Stimulated activated CD8-positive, alpha-beta memory T cell treated with anti-CD3 and anti-CD28 coated beads, Interleukin-12 subunit alpha, Interleukin-12 subunit beta, amount 100 ng/mL, for 24 hours (primary cell): ENCODE measurements around the gene RANGRF.
"Not testable (repeated sequence)": the region's sequence is repeated elsewhere in the genome, so short reads cannot be mapped to it uniquely, and the experiment has no call there.

Experiments used
- DNase-seq: peaks from one replicate; pipeline ENCODE4 v3.0.0-alpha.2; 2020; ENCODE audit errors: extremely low read depth

Gene RANGRF, protein sequence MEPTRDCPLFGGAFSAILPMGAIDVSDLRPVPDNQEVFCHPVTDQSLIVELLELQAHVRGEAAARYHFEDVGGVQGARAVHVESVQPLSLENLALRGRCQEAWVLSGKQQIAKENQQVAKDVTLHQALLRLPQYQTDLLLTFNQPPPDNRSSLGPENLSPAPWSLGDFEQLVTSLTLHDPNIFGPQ

DNA sequence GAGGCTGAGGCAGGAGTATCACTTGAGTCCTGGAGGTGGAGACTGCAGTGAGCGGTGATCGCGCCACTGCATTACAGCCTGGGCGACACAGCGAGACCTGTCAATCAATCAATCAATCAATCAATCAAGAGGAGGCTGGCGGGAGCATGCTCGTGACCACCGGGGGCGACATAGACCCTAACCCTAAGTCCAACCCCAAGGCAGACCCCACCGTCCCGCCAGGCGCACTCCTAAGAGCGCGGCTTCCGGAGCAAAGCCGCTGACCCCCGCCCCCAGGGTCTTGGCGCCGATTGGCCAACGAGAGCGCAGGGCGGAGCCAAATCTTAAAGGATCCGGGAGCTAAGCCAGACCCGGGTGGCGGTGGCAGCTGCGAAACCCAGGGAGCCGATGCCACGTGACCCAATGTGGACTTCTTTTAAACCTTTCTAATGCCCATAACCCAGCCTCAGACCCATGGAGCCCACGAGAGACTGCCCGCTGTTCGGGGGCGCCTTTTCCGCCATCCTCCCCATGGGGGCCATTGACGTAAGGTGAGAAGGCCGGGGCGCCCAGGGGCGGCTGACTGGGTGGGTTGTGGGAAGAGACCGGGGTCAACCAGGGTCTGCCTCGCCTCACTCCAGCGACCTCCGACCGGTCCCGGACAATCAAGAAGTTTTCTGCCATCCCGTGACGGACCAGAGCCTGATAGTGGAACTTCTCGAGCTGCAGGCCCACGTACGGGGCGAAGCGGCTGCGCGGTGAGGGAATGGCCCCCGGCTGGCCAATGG lies at the start of gene RANGRF:
RANGRF (plus strand) TSS at position 335 of the 767 bp plus-strand sequence; CDS start at position 454, 119 bp downstream.
- DNase-seq, result peak; percentile 70

DNA sequence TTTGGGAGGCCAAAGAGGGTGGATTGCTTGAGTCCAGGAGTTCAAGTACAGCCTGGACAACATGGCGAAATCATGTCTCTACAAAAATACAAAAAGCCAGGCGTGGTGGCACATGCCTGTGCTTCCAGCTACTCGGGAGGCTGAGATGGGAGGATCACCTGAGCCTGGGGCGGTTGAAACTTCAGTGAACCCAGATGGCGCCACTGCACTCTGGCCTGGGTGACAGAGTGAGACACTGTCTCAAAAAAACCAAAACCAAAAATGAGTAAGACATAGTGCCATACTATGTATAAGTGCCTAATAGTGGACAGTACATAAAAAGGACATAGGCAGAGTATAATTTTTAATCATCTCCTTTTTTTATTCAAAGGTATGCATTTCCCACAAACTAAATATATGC lies 44.6 kb upstream of the RANGRF start:
- DNase-seq, result no peak

DNA sequence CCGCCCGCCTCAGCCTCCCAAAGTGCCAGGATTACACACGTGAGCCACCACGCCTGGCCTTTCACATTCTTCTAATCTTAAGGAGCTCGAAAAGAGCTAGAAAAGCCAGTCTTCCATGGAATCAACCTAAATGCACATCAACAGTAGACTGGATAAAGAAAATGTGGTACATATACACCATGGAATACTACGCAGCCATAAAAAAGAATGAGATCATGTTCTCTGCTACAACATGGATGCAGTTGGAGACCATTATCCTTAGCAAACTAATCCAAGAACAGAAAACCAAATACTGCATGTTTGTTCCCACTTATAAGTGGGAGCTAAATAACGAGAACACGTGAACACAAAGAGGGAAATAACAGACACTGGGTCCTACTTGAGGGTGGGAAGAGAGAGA lies 43.7 kb upstream of the RANGRF start:
- DNase-seq, result no peak

DNA sequence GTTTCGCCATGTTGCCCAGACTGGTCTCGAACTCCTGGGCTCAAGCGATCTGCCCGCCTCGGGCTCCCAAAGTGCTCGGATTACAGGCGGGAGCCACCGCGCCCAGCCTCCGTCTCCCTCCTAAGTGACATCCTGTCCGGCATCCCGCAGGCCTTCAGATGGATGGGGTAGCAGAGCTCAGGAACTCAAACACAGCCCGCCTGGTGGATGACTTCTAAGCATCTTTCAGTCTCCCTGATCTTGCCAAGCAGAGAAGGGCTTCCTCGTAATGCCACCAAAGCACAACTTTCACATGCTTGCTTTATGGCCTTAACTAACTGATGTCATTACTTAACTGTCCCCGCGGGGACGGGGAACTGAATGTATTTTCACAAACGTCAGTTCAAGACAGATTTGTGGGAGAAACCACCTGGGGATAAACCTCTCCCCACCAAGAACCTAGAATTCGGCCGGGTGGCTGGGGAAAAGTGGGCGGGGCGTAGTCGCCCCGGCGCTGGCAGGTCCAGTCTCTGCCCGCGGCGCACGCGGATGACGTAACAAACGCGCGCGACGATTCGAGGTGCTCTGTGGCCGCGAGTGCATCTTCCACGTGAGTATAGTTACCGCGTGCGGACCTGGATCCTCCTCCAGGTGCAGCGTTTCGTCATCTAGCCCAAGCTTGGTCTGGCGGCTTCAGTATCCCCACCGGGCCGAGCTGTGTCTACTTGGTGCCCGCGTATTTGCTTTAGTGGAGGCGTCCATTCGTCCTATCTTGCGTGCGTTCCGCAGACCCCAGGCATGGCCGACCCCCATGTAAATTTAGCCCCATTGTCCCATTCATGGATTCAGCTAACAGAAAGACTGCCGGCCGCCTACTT lies 39.5 kb upstream of the RANGRF start, which contains the start of gene PFAS:
PFAS (plus strand) TSS at position 539 of the 857 bp plus-strand sequence. CDS start 4,649 bp downstream, outside the sequence.
- DNase-seq, result peak; percentile 94

DNA sequence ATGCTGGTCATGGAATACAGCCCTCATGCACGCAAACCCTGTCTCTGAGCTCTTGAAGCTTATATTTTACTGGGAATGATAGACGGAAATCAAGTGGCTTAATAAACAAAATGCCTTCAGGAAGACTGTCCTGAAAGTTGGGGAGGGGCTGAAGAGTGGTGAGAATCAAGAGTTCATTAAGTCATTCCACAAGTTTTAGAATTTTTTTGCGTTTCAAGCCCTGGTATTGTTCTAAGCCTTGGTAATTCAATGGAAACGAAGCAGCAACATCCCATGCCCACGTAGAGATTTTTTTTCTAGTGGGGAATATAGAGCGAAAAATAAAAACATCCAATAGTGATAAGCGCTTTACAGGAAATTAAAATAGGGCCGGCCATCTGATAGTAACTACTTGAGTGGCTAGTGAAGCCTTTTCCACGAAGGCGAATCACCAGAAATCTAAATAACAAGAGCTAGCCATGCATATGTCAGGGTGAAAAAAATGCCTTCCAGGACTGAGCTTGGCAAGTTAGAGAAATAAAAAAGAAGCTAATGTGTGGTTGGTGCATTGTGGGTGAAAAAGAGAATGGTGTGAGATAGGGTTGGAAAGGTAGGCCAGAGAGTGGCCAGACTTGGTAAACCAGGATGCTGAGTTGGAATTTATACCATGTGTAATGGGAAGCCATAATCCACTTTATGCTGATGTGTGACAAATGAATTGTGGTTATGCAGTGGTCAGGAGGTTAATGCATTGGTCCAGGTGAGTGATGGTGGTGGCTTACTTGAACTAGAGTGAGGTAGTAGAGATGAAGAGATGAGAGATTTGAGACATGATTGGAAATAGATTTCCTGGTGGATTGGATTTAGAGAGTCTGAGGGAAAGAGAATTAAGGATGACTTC lies 38.6 kb upstream of the RANGRF start:
- DNase-seq, result no peak

DNA sequence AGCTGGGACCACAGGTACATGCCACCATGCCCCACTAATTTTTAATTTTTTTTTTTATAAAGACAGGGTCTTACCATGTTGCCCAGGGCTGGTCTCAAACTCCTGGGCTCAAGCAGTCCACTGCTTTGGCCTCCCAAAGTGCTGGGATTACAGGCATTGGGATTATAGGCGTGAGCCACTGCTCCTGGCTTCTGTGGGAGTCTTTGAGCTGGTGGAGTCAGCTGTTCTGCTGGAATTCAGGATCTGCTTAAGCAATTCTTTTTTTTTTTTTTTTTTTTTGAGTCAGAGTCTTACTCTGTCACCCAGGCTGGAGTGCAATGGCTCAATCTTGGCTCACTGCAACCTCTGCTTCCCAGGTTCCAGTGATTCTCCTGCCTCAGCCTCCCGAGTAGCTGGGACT lies 37.1 kb upstream of the RANGRF start:
- not testable (repeated sequence) for DNase-seq

DNA sequence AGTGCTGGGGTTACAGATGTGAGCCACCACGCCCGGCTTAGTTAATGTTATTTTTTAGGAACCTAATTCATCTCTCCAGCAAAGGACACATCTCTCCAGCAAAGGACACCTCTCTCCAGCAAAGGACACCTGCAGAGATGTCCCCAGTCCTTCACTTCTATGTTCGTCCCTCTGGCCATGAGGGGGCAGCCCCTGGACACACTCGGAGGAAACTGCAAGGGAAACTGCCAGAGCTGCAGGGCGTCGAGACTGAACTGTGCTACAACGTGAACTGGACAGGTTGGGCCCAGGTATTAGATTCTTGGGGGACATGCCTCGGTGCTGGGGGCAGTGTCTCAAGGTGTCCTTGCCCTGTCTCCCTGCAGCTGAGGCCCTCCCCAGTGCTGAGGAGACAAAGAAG lies 34.7 kb upstream of the RANGRF start:
- DNase-seq, result no peak

DNA sequence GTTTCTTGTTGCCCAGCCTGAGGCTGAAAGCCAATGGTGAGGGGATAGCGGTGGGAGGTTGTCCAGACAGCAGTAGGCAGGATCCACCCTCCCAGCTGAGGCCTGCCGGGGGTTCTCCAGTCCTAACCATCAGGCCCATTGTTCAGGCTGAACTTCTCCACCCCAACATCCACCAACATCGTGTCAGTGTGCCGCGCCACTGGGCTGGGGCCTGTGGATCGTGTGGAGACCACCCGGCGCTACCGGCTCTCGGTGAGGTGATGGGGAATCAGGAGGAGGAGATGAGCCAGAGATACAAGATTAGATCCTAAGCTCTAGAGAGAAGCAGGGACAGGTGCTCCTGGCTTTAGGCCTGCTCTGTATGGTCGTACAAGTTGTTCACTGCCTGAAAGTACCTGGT lies 33.6 kb upstream of the RANGRF start:
- DNase-seq, result no peak

DNA sequence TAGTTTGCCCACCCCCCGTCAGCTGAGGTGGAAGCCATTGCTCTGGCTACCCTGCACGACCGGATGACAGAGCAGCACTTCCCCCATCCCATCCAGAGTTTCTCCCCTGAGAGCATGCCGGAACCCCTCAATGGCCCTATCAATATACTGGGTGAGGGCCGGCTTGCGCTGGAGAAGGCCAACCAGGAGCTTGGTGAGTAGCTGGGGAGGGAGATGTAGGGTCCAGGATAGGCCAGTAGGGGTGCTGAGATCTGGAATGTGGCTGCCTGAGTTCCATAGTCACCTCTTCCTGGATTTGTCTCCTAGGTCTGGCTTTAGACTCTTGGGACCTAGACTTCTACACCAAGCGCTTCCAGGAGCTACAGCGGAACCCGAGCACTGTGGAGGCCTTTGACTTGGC lies 33.0 kb upstream of the RANGRF start:
- DNase-seq, result no peak

DNA sequence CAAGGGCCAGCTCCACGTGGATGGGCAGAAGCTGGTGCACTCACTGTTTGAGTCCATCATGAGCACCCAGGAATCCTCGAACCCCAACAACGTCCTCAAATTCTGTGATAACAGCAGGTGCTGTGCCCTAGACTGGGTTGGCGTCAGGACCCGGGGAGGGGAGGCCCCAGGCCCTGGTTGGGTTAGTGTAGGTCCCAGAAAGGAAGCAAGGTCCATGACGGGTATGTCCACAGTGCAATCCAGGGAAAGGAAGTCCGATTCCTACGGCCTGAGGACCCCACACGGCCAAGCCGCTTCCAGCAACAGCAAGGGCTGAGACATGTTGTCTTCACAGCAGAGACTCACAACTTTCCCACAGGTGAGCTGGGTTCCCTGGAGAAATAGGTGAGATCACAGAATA lies 32.2 kb upstream of the RANGRF start:
- no peak for DNase-seq

DNA sequence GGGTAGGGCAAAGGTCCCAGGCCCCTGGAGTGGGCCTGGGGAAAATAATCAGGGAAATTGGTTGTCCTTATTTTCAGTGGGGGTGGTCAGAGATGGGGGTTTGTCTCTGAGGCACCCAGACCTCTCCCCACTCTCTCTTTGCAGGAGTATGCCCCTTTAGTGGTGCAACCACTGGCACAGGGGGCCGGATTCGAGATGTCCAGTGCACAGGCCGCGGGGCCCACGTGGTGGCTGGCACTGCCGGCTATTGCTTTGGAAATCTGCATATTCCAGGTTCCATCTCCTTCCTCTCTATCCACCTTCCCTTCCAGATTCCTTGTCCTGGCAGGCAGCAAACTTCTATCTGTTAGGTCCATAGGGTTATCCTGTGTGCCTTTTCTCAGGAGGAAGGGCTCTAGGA lies 31.8 kb upstream of the RANGRF start:
- DNase-seq, result no peak

DNA sequence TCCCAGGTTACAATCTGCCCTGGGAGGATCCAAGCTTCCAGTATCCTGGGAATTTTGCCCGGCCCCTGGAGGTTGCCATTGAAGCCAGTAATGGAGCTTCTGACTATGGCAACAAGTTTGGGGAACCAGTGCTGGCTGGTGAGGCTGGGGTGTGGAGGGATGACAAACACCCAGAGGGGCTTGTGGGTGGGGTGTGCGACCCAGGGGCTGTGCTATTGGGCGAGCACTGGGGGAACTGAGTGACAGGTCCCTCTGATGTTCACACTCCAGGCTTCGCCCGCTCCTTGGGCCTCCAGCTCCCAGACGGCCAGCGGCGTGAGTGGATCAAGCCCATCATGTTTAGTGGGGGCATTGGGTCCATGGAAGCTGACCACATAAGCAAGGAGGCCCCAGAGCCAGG lies 30.7 kb upstream of the RANGRF start:
- no peak for DNase-seq

DNA sequence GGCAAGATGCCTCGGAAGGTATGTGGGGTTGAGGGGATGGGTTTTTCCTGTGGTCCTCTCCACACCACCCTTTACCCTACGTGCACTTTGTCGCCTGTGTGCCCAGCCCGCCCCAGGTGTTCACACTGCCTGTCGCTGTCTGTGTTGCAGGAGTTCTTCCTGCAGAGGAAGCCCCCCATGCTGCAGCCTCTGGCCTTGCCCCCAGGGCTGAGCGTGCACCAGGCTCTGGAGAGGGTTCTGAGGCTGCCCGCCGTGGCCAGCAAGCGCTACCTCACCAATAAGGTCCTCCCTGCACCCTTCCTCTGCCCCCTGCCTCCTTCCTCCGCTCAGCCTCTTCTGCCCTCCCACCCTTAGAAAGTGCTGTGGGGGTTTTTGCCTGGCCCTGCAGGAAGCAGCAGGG lies 24.1 kb upstream of the RANGRF start:
- no peak for DNase-seq

DNA sequence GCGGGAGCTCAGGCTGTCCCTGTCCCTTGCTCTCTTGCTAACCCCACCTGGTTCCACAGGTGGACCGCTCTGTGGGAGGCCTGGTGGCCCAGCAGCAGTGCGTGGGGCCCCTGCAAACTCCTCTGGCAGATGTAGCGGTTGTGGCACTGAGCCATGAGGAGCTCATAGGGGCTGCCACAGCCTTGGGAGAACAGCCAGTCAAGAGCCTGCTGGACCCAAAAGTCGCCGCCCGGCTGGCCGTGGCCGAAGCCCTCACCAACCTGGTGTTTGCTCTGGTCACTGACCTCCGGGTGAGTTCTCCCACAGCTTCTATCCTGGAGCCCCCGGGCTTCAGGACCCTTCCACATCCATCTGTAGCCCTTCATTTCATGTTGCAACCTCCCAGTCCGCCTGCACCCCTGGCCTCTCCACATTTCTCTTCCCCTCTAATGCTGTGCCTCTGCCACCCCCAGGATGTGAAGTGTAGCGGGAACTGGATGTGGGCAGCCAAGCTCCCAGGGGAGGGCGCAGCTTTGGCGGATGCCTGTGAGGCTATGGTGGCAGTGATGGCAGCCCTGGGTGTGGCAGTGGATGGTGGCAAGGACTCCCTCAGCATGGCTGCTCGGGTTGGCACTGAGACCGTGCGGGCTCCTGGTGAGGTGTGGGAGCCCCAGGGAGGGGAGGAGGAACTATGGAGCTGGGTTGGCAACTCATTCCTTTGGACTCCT lies 23.5 kb upstream of the RANGRF start:
- DNase-seq, result no peak

DNA sequence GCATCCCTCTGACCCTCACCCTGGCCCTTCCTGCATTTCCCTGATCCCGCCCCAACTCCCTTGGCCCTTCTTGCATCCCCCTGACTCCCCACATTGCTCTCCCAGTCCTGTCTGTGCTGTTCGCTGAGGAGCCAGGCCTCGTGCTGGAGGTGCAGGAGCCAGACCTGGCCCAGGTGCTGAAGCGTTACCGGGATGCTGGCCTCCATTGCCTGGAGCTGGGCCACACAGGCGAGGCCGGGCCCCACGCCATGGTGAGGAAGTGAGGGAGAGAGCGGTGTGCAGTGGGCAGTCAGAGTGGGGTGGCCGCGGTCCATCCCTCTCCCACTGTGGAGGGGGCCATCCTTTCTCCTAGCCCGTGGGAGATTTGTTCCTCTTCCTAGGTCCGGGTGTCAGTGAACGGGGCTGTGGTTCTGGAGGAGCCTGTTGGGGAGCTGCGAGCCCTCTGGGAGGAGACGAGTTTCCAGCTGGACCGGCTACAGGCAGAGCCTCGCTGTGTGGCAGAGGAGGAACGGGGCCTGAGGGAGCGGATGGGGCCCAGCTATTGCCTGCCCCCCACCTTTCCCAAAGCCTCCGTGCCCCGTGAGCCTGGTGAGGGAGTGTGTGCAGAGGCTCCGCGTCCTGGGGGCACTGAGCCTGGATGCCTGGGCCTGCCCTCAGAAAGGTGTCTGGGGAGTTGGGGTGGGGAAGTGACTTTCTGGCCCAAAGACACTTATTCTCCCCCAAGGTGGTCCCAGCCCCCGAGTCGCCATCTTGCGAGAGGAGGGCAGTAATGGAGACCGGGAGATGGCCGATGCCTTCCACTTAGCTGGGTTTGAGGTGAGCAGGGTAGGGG lies 21.6 kb upstream of the RANGRF start:
- DNase-seq, result no peak

DNA sequence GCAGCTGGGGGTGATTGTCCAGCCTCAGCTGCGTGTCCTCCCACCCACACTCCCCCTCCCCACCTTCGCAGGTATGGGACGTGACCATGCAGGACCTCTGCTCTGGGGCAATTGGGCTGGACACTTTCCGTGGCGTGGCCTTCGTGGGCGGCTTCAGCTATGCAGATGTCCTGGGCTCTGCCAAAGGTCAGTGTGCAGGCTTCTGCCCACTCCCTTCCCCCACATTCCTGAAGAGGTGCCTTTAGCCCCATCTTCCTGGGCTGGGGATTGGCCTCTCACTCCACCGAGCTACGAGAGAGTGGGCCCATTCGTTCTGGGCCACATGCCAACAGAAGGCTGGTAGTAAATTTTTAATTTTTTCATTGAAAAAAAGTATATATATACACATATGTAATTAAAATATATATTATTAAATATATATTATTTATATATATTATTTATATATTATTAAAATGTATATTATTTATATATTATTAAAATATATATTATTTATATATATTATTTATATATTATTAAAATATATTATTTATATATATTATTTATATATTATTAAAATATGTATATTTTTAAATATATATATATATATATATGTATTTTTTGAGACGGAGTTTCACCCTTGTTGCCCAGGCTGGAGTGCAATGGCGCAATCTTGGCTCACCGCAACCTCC lies 20.9 kb upstream of the RANGRF start:
- no peak for DNase-seq

DNA sequence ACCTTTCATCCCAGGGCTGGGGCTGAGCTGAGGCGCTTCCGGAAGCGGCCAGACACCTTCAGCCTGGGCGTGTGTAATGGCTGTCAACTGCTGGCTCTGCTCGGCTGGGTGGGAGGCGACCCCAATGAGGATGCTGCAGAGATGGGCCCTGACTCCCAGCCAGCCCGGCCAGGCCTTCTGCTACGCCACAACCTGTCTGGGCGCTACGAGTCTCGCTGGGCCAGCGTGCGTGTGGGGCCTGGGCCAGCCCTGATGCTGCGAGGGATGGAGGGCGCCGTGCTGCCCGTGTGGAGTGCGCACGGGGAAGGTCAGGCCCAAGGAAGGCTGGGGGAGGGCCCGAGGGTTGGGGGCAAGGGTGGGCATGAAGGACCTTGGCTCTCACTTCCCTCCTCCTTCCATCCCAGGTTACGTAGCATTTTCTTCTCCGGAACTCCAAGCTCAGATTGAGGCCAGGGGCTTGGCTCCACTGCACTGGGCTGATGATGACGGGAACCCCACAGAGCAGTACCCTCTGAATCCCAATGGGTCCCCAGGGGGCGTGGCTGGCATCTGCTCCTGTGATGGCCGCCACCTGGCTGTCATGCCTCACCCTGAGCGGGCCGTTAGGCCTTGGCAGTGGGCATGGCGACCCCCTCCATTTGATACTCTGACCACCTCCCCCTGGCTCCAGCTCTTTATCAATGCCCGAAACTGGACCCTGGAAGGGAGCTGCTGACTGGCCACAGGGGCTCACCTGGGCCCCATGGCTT lies 19.7 kb upstream of the RANGRF start:
- no peak for DNase-seq

DNA sequence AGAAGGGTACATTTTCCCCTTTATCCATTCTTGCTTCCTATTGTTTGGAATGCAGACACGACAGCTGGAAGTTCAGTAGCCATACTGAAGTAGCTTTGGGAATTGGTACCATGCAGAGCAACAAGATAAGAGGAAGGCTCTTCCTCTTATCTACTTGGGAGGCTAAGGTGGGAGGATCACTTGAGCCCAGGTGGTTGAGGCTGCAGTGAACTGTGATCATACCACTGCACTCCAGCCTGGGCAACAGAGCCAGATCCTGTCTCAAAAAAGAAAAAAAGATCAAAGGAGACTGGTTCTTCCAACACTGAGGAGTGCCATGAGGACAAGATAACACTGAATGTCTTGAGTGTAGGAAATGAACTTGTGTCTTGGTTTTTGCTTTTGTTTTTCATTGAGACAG lies 16.0 kb upstream of the RANGRF start:
- DNase-seq, result no peak
